HS-27A (cell line): ENCODE data around the gene ANTXR2.

Experiments
- DNase-seq: peaks from one replicate; pipeline ENCODE4 v3.0.0-alpha.2; 2012; ENCODE audit warnings: low read depth, missing footprints

The ANTXR2 gene

GRCh38 chr4:80069837-80070731 is 2.9 kb downstream of the ANTXR2 start:
- DNase-seq = no peak

GRCh38 chr4:80069108-80069836 is 3.8 kb downstream of the ANTXR2 start:
- DNase-seq = no peak

- no peak for DNase-seq
Measured at GRCh38 chr4:80065601-80066000, 7.4 kb downstream of the ANTXR2 start.

- DNase-seq = no peak
Measured at GRCh38 chr4:80062527-80062926, 10.5 kb downstream of the ANTXR2 start.

- DNase-seq = no peak
Measured at GRCh38 chr4:80060804-80061203, 12.2 kb downstream of the ANTXR2 start.

- DNase-seq = no peak
Measured at GRCh38 chr4:80058740-80059139, 14.3 kb downstream of the ANTXR2 start.

- no peak for DNase-seq
Measured at GRCh38 chr4:80054375-80054774, 18.7 kb downstream of the ANTXR2 start.

GRCh38 chr4:80053140-80053910 is 19.7 kb downstream of the ANTXR2 start:
- no peak for DNase-seq

GRCh38 chr4:80049813-80050534 is 23.1 kb downstream of the ANTXR2 start:
- no peak for DNase-seq

- DNase-seq = no peak
Measured at GRCh38 chr4:80049402-80049801, 23.6 kb downstream of the ANTXR2 start.

- no peak for DNase-seq
Measured at GRCh38 chr4:80045786-80046185, 27.2 kb downstream of the ANTXR2 start.

GRCh38 chr4:80043541-80043940 is 29.5 kb downstream of the ANTXR2 start:
- DNase-seq = no peak

GRCh38 chr4:80042821-80043220 is 30.2 kb downstream of the ANTXR2 start:
- DNase-seq = no peak

GRCh38 chr4:80037864-80038263 is 35.2 kb downstream of the ANTXR2 start:
- no peak for DNase-seq

- peak; percentile 11 for DNase-seq
Measured at GRCh38 chr4:80036949-80037685, 35.9 kb downstream of the ANTXR2 start.

- DNase-seq = no peak
Measured at GRCh38 chr4:80036306-80036705, 36.7 kb downstream of the ANTXR2 start.

- DNase-seq = no peak
Measured at GRCh38 chr4:80035336-80035735, 37.7 kb downstream of the ANTXR2 start.

GRCh38 chr4:80033581-80033980 is 39.4 kb downstream of the ANTXR2 start:
- no peak for DNase-seq

GRCh38 chr4:80029364-80029763 is 43.7 kb downstream of the ANTXR2 start:
- no peak for DNase-seq

- no peak for DNase-seq
Measured at GRCh38 chr4:80027611-80028010, 45.4 kb downstream of the ANTXR2 start.

- no peak for DNase-seq
Measured at GRCh38 chr4:80026100-80026499, 46.9 kb downstream of the ANTXR2 start.
